DOHH2 (cell line): ENCODE results near the gene PIGS.

ENCODE experiments used
- CTCF ChIP-seq: fragments of 200-600 bp; sonication (generic); IDR thresholded peaks from one replicate; pipeline ENCODE4 v1.5.1; 2014; ENCODE audit warnings: antibody characterized with exemption, mild to moderate bottlenecking, low read depth, low read length; ENCODE audit not compliant: poor library complexity, severe bottlenecking
- EZH2phosphoT487 ChIP-seq: fragments of 200-600 bp; sonication (generic); IDR thresholded peaks from 2 replicates; pipeline ENCODE4 v1.6.1; 2017; ENCODE audit warnings: borderline replicate concordance, mild to moderate bottlenecking, antibody characterized with exemption, low read length, moderate library complexity, mixed read lengths

- no peak for TF ChIP-seq CTCF
- no peak for TF ChIP-seq EZH2phosphoT487
Observed at GRCh38 chr17:28527859-28528258, 43.5 kb downstream of the PIGS start.
